ENCODE data around the gene SRMS.

DNA sequence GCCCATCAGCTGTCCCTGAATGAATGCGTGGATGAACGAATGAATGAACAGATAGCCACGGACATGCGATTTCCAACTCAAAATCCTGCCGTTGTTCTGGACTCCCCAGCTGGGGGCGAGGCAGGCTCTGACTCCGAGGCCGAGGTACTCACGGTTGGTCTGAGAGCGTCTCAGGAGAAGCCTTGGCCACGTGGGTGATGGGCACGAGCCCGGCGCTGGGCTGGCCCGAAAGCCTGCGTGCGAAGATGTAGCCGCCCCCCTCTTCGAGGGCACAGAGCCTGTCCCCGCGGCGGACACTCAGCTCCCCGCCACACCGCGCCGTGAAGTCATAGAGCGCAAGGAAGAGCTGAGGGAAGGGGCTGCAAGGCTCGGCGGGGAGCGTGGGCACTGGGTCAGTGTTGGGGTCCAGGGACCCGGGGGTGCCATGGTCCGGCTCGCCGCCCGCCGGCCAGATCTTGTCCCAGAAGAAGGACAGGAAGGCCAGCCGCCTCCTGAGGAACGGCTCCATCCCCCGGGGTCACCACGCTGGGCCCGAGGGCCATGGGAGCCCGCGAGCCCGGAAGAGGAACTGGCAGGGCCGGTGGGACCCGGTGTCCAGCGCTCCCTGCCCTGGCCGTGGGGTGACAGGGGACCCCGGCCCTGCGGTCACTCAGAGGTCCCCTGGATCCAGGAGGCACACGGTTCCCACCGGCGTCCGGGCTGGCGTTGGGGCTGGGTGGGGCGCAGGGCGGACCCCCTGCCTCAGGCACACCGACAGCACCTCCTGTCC is 409 bp downstream of the SRMS start:
- TF ChIP-seq, protein P1, sequence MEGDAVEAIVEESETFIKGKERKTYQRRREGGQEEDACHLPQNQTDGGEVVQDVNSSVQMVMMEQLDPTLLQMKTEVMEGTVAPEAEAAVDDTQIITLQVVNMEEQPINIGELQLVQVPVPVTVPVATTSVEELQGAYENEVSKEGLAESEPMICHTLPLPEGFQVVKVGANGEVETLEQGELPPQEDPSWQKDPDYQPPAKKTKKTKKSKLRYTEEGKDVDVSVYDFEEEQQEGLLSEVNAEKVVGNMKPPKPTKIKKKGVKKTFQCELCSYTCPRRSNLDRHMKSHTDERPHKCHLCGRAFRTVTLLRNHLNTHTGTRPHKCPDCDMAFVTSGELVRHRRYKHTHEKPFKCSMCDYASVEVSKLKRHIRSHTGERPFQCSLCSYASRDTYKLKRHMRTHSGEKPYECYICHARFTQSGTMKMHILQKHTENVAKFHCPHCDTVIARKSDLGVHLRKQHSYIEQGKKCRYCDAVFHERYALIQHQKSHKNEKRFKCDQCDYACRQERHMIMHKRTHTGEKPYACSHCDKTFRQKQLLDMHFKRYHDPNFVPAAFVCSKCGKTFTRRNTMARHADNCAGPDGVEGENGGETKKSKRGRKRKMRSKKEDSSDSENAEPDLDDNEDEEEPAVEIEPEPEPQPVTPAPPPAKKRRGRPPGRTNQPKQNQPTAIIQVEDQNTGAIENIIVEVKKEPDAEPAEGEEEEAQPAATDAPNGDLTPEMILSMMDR (IDR thresholded peaks at IDR 0.05) = no peak
- TF ChIP-seq POLR2A (IDR thresholded peaks at IDR 0.05) = no peak
